Adrenal gland (tissue), 12 donors: Measurements from ENCODE around the gene SCGB2B2. TPM values are rescaled to one million over a fixed set of nuclear protein-coding genes. Genes with fewer than 3 reads are reported as not detected.
"Not testable (repeated sequence)": the region's sequence is repeated elsewhere in the genome, so short reads cannot be mapped to it uniquely, and the experiment has no call there.

Experiments
- DNase-seq, 7 donors: peaks; one replicate each; pipeline ENCODE4 v3.0.0-alpha.2; 2019 to 2020
- H3K27ac ChIP-seq, 5 donors: fragments of 200-600 bp; sonication (generic) in 4 of 5; 1 replicate in 3 of 5; 2 replicates in 2 of 5; pipeline versions ENCODE4 v1.5.1 to v1.8.0; 2016 to 2020; ENCODE audit warnings: mild to moderate bottlenecking in 1 of 5
- H3K27me3 ChIP-seq: fragments of 200-600 bp; 2 replicates; pipeline ENCODE4 v1.8.0; 2021
- H3K36me3 ChIP-seq, 2 donors: fragments of 200-600 bp; replicated peaks in 1 of 2; 1 replicate in 1 of 2; 2 replicates in 1 of 2; pipeline versions ENCODE4 v1.5.1 to v1.8.0; 2018 to 2022
- H3K4me1 ChIP-seq, 2 donors: fragments of 200-600 bp; replicated peaks in 1 of 2; 1 replicate in 1 of 2; 2 replicates in 1 of 2; pipeline versions ENCODE4 v1.5.1 to v1.8.0; 2018 to 2021
- H3K4me3 ChIP-seq, 4 donors: fragments of 200-600 bp; sonication (generic) in 3 of 4; one replicate each; pipeline ENCODE4 v1.5.1; 2016 to 2018
- H3K9me3 ChIP-seq, 3 donors: fragments of 200-600 bp; sonication (generic) in 1 of 3; replicated peaks in 1 of 3; 1 replicate in 2 of 3; 2 replicates in 1 of 3; pipeline versions ENCODE4 v1.5.1 to v1.8.0; 2016 to 2021
- CTCF ChIP-seq, 6 experiments: fragments of 450-650 bp in 4 of 6; fragments of 200-600 bp in 2 of 6; sonication (generic) in 1 of 6; IDR thresholded peaks; 1 replicate in 5 of 6; 2 replicates in 1 of 6; pipeline versions ENCODE4 v1.5.1 to v1.8.0; 2016 to 2021; ENCODE audit warnings: antibody characterized with exemption in 6 of 6, mild to moderate bottlenecking in 2 of 6, moderate library complexity in 1 of 6
- POLR2A ChIP-seq, 2 donors: fragments of 450-650 bp; IDR thresholded peaks; one replicate each; pipeline ENCODE4 v1.6.1; 2017; ENCODE audit warnings: antibody characterized with exemption in 2 of 2, mild to moderate bottlenecking in 2 of 2, moderate library complexity in 1 of 2
- WGBS, 4 donors: extraction: QIAGEN DNeasy Blood & Tissue Kit in 2 of 4; methylation state at CpG; one replicate each; pipeline versions ENCODE4 v1.1.5 to v1.1.7; 2013 to 2017; 5-methylcytosine and 5-hydroxymethylcytosine counted together
- intact Hi-C, 2 donors: fragments of 100-400 bp; cut with DNase I; formaldehyde crosslinking; loops; one replicate each; pipeline versions ENCODE4 v1.14.1 to v1.15.0; 2022 to 2023
- polyA plus RNA-seq, 3 donors: library from polyadenylated mRNA; stranded (reverse); fragments of 200-250 nt in 2 of 3; fragments of 350-450 nt in 1 of 3; fragmentation: Illumina TruSeq in 1 of 3; extraction: RNeasy Lipid Tissue Mini Kit (QIAGEN cat#74804) in 1 of 3; gene quantifications; one replicate each; pipeline ENCODE4 v1.2.3, GENCODE V29; 2013 to 2014
- total RNA-seq, 9 donors: library from RNA; depleted of rRNA in 4 of 9; stranded (reverse); fragments of >200 nt in 4 of 9; fragments of 120-200 nt in 1 of 9; fragmentation: NEBNext Ultra II Directional in 1 of 9; extraction: Animal tissue kit (Norgen Biotek cat#: 25700) in 1 of 9; gene quantifications; one replicate each; pipeline versions ENCODE4 v1.1.0 to v1.2.4, GENCODE V29; 2013 to 2023
- donor health status: healthy with polysubstance abuse.
- donor health status: Bipolar disorder and iron deficiency.
- donor health status: DM: yes; HTN: yes; CAD: no.
- donor health status: DM: no; HTN: no; CAD: no.
- donor health status: DM: no; HTN: no; CAD: no.
- donor health status: DM: yes; HTN: yes; CAD: no.

Gene SCGB2B2
- total and polyA plus RNA-seq, 12 donors = 0.27 to 2.3 (median 0.83) TPM; not detected in 1

- 87 to 95% (median 93%) methylated on average over 3 of the region's 3 CpGs for WGBS, 4 donors
- TF ChIP-seq CTCF (IDR thresholded peaks at IDR 0.05) = no peak
- no peak for TF ChIP-seq POLR2A (IDR thresholded peaks at IDR 0.05)
- H3K27ac ChIP-seq = no peak overlapping the region
- peaks cover 8 to 18% of the 10 kb centered on the region in 2 donors for H3K4me1 ChIP-seq
- no peak for DNase-seq
- no peak overlapping the region for H3K4me3 ChIP-seq
- no peaks in the 10 kb centered on the region for H3K9me3 ChIP-seq
- no peaks in the 10 kb centered on the region for H3K27me3 ChIP-seq
- no peaks in the 10 kb centered on the region for H3K36me3 ChIP-seq
- intact Hi-C loops = no loop called here
These were observed 5.0 kb downstream of the SCGB2B2 start for GRCh38 chr19:34671972-34672371.

GRCh38 chr19:34669305-34669704 lies 7.7 kb downstream of the SCGB2B2 start:
- DNase-seq = no peak
- TF ChIP-seq CTCF (IDR thresholded peaks at IDR 0.05) = no peak
- no peak for TF ChIP-seq POLR2A (IDR thresholded peaks at IDR 0.05)
- no peak overlapping the region for H3K4me3 ChIP-seq
- WGBS, 4 donors = 82 to 88% (median 84%) methylated on average over 4 to 7 of the region's 7 CpGs
- intact Hi-C loops = no loop called here
- H3K27me3 ChIP-seq = no peaks in the 10 kb centered on the region
- no peak overlapping the region for H3K27ac ChIP-seq
- peaks cover 11% of the 10 kb centered on the region in 2 donors for H3K4me1 ChIP-seq
- no peaks in the 10 kb centered on the region for H3K9me3 ChIP-seq
- H3K36me3 ChIP-seq = no peaks in the 10 kb centered on the region

- DNase-seq, intact Hi-C loops, H3K36me3 ChIP-seq, H3K4me3 ChIP-seq, H3K9me3 ChIP-seq, H3K27me3 ChIP-seq, H3K27ac ChIP-seq: not testable (repeated sequence)
- 86 to 100% (median 93%) methylated on average over 1 to 5 of the region's 5 CpGs for WGBS, 4 donors
- peaks cover 11 to 16% of the 10 kb centered on the region in 2 donors for H3K4me1 ChIP-seq
These were observed 8.3 kb downstream of the SCGB2B2 start for GRCh38 chr19:34668690-34669089.

GRCh38 chr19:34668077-34668689 lies 8.8 kb downstream of the SCGB2B2 start:
- H3K27me3 ChIP-seq, DNase-seq, intact Hi-C loops, H3K36me3 ChIP-seq, H3K4me3 ChIP-seq, H3K9me3 ChIP-seq: not testable (repeated sequence)
- Histone ChIP-seq H3K27ac (peak overlapping the region in 2 of 5 donors; percentile 65 to 86), H3K4me1 (peaks cover 11 to 17% of the 10 kb centered on the region in 2 donors)
- WGBS, 4 donors = 94 to 98% (median 97%) methylated on average over 10 to 36 of the region's 36 CpGs

- peak in 5 of 7 donors; percentile 39 to 61 (median 47) for DNase-seq
- intact Hi-C loops = no loop called here
- no peaks in the 10 kb centered on the region for H3K36me3 ChIP-seq
- peaks cover 11 to 17% of the 10 kb centered on the region in 2 donors for H3K4me1 ChIP-seq
- 48 to 62% (median 57%) methylated on average over 16 to 17 of the region's 17 CpGs for WGBS, 4 donors
- TF ChIP-seq CTCF (IDR thresholded peaks at IDR 0.05) (no peak), POLR2A (IDR thresholded peaks at IDR 0.05) (no peak)
- H3K27me3 ChIP-seq = no peaks in the 10 kb centered on the region
- H3K4me3 ChIP-seq = peak overlapping the region in 2 of 4 donors; percentile 33 to 49
- no peaks in the 10 kb centered on the region for H3K9me3 ChIP-seq
- H3K27ac ChIP-seq = peak overlapping the region in 4 of 5 donors; percentile 1 to 88 (median 76)
These were observed 9.4 kb downstream of the SCGB2B2 start for GRCh38 chr19:34667349-34668076.
